Measurements from ENCODE around the gene SAYSD1. TPM values are rescaled to one million over a fixed set of nuclear protein-coding genes. Genes with fewer than 3 reads are reported as not detected.

Gene SAYSD1
- total RNA-seq, 1 experiment from 2014 or later: 9.4 TPM

GRCh38 chr6:39143238-39143930 lies 28.4 kb upstream of the SAYSD1 start:
- H3K23ac ChIP-seq (ENCODE audit: insufficient read length, low read depth, low read length): no peak overlapping the region
- no peaks in the 10 kb centered on the region for H3K4me1 ChIP-seq (ENCODE audit: insufficient read depth, low read length)
- no peak overlapping the region for H2BK12ac ChIP-seq (ENCODE audit: insufficient read length, low read depth, low read length)
- H3K36me3 Mint-ChIP-seq (ENCODE audit: insufficient read depth in 1 of 3, low read depth in 3 of 3): no peaks in the 10 kb centered on the region
- H3K79me1 ChIP-seq (ENCODE audit: insufficient read depth, low read depth, low read length, poor library complexity, severe bottlenecking): no peaks in the 10 kb centered on the region
- DNase-seq: no peak
- no peak overlapping the region for H3K4me3 Mint-ChIP-seq
- no peak overlapping the region for H3K4ac ChIP-seq (ENCODE audit: low read depth, low read length)
- no peak overlapping the region for H4K5ac ChIP-seq (ENCODE audit: insufficient read length, low read depth, low read length)
- H3K9me3 Mint-ChIP-seq: no peaks in the 10 kb centered on the region
- H2BK15ac ChIP-seq (ENCODE audit: low read depth, low read length): no peak overlapping the region
- no peak overlapping the region for H3K14ac ChIP-seq (ENCODE audit: insufficient read depth, low read length)
- H3K23me2 ChIP-seq (ENCODE audit: insufficient read length, low read depth, low read length, poor library complexity, severe bottlenecking): no peaks in the 10 kb centered on the region
- H3K27ac ChIP-seq (ENCODE audit: insufficient read length, low read depth, low read length): no peak overlapping the region
- H3K9ac ChIP-seq (ENCODE audit: extremely low read depth, insufficient read length, low read length): no peak overlapping the region
- no peak overlapping the region for H2AFZ ChIP-seq (ENCODE audit: low read length)
- WGBS (ENCODE audit: extremely low coverage, insufficient read length, low lambda C conversion rate): no CpG with 5 or more reads among the region's 13 CpGs
- H3K27me3 ChIP-seq (ENCODE audit: insufficient read depth, low read length): no peaks in the 10 kb centered on the region
- H2BK20ac ChIP-seq (ENCODE audit: low read depth, low read length, poor library complexity, severe bottlenecking): no peak overlapping the region
- H3T11ph ChIP-seq (ENCODE audit: low read length): no peak overlapping the region
- peak overlapping the region in 1 of 3 experiments; percentile 36; a peak in 1 of 7 replicates for H3K27ac Mint-ChIP-seq
- H3K27me3 Mint-ChIP-seq (ENCODE audit: low read depth): peaks cover 9% of the 10 kb centered on the region
- H4K91ac ChIP-seq (ENCODE audit: insufficient read length, low read depth, low read length): no peak overlapping the region
- no peak overlapping the region for H4K8ac ChIP-seq (replicated peaks; ENCODE audit: insufficient read length, low read depth, low read length)
- H2AK5ac ChIP-seq (ENCODE audit: insufficient read length, low read length): no peak overlapping the region
- no peak overlapping the region for H3K56ac ChIP-seq (ENCODE audit: insufficient read length, low read depth, low read length)
- no peak overlapping the region for H3K4me2 ChIP-seq (ENCODE audit: insufficient read depth, insufficient read length, low read length)
- H3K18ac ChIP-seq (ENCODE audit: insufficient read length, low read depth, low read length): no peak overlapping the region
- H2BK120ac ChIP-seq (ENCODE audit: low read depth, low read length, poor library complexity, severe bottlenecking): no peak overlapping the region
- no peaks in the 10 kb centered on the region for H4K20me1 ChIP-seq (ENCODE audit: control insufficient read depth, insufficient read depth, insufficient read length)
- no peaks in the 10 kb centered on the region for H3K9me3 ChIP-seq (ENCODE audit: control insufficient read depth, low read depth, low read length)
- H3K79me2 ChIP-seq (ENCODE audit: insufficient read depth, low read length): no peaks in the 10 kb centered on the region
- H2BK5ac ChIP-seq (ENCODE audit: insufficient read length, low read length): no peak overlapping the region
- peaks cover 14 to 15% of the 10 kb centered on the region in 2 experiments for H3K4me1 Mint-ChIP-seq
- no peak for TF ChIP-seq CTCF (conservative IDR thresholded peaks at IDR 0.05)

All from H9 (cell line).